IMR-90 (cell line): Measurements from ENCODE around the gene KCTD5. TPM values are rescaled to one million over a fixed set of nuclear protein-coding genes. Genes with fewer than 3 reads are reported as not detected.

Experiments used
- ATAC-seq: fragments of 200-7000 bp; cut with Tn5 transposase; 2 replicates; pipeline ENCODE4 v1.9.1; 2020; ENCODE audit warnings: low read depth, mild to moderate bottlenecking, moderate library complexity
- BruUV-seq: library from RNA; stranded (reverse); fragments of 400-500 nt; replicated peaks from 2 replicates; lab custom pipeline; 2021; lab: Mats Ljungman, UMichigan
- CTCF ChIA-PET: fragments of 300-600 bp; formaldehyde crosslinking; extraction: SDS; loops from one replicate; lab custom pipeline; 2021; ENCODE audit warnings: antibody characterized with exemption; lab: Yijun Ruan, JAX
- POLR2A ChIA-PET: fragments of 300-600 bp; sonication (Branson Sonifier 250); formaldehyde crosslinking; loops from one replicate; lab custom pipeline; 2022; ENCODE audit warnings: antibody characterized with exemption; ENCODE audit not compliant: unreplicated experiment; lab: Charles Lee
- DNase-seq: peaks from one replicate; pipeline ENCODE4 v3.0.0; 2013
- H2AFZ ChIP-seq: replicated peaks from 2 replicates; pipeline ENCODE3; 2013; ENCODE audit warnings: low read length, mild to moderate bottlenecking; ENCODE audit not compliant: poor library complexity
- H2AK5ac ChIP-seq: 2 replicates; pipeline ENCODE4 v1.6.1; 2013; ENCODE audit warnings: low read depth, low read length, inconsistent platforms
- H2AK9ac ChIP-seq: replicated peaks from 2 replicates; pipeline ENCODE3; 2013; ENCODE audit warnings: mild to moderate bottlenecking, low read depth, low read length, moderate library complexity; ENCODE audit not compliant: poor library complexity
- H2BK120ac ChIP-seq: 2 replicates; pipeline ENCODE4 v1.6.1; 2013; ENCODE audit warnings: low read depth, low read length, inconsistent platforms
- H2BK15ac ChIP-seq: 3 replicates; pipeline ENCODE4 v1.6.1; 2013; ENCODE audit warnings: low read depth, low read length, inconsistent platforms
- H2BK20ac ChIP-seq: 2 replicates; pipeline ENCODE4 v1.6.1; 2013; ENCODE audit warnings: low read depth, mild to moderate bottlenecking, inconsistent platforms, low read length, moderate library complexity
- H2BK5ac ChIP-seq: 2 replicates; pipeline ENCODE4 v1.6.1; 2013; ENCODE audit warnings: mild to moderate bottlenecking, low read depth, low read length, inconsistent platforms; ENCODE audit not compliant: poor library complexity, severe bottlenecking
- H3K14ac ChIP-seq: replicated peaks from 2 replicates; pipeline ENCODE4 v1.6.1; 2013; ENCODE audit warnings: low read depth, low read length, inconsistent platforms
- H3K18ac ChIP-seq: 2 replicates; pipeline ENCODE4 v1.6.1; 2013; ENCODE audit warnings: low read depth, low read length, control low read depth
- H3K23ac ChIP-seq: 2 replicates; pipeline ENCODE4 v1.6.1; 2013; ENCODE audit warnings: low read depth, low read length, inconsistent platforms
- H3K27ac ChIP-seq: 2 replicates; pipeline ENCODE4 v1.5.1; 2013; ENCODE audit warnings: mild to moderate bottlenecking, control low read depth, low read length; ENCODE audit not compliant: insufficient read depth
- H3K27me3 ChIP-seq: 2 replicates; pipeline ENCODE4 v1.6.1; 2013; ENCODE audit warnings: low read length; ENCODE audit not compliant: control insufficient read depth, insufficient read depth
- H3K36me3 ChIP-seq: 2 replicates; pipeline ENCODE4 v1.6.1; 2013; ENCODE audit warnings: low read length, mixed read lengths; ENCODE audit not compliant: control insufficient read depth, insufficient read depth
- H3K4ac ChIP-seq: 2 replicates; pipeline ENCODE4 v1.6.1; 2013; ENCODE audit warnings: low read depth, low read length, inconsistent platforms
- H3K4me1 ChIP-seq: 2 replicates; pipeline ENCODE4 v1.6.1; 2013; ENCODE audit warnings: low read length, mixed read lengths; ENCODE audit not compliant: control insufficient read depth, insufficient read depth
- H3K4me2 ChIP-seq: 2 replicates; pipeline ENCODE4 v1.6.1; 2013; ENCODE audit warnings: low read depth, mild to moderate bottlenecking, control low read depth, low read length, moderate library complexity
- H3K4me3 ChIP-seq: 2 replicates; pipeline ENCODE4 v1.5.1; 2013; ENCODE audit warnings: low read depth, mild to moderate bottlenecking, control low read depth, low read length, moderate library complexity; ENCODE audit not compliant: insufficient read depth
- H3K56ac ChIP-seq: 2 replicates; pipeline ENCODE4 v1.6.1; 2013; ENCODE audit warnings: low read length, inconsistent platforms; ENCODE audit not compliant: insufficient read depth; ENCODE audit errors: extremely low read depth
- H3K79me1 ChIP-seq, 2 experiments: 2 replicates each; pipeline ENCODE4 v1.6.1; 2013; ENCODE audit warnings: low read length in 2 of 2, inconsistent platforms in 1 of 2, low read depth in 1 of 2
- H3K9ac ChIP-seq: 2 replicates; pipeline ENCODE4 v1.6.1; 2013; ENCODE audit warnings: low read depth, low read length, control low read depth
- H3K9me1 ChIP-seq: 2 replicates; pipeline ENCODE4 v1.6.1; 2013; ENCODE audit warnings: low read length, inconsistent platforms; ENCODE audit not compliant: insufficient read depth
- H3K9me3 ChIP-seq: 2 replicates; pipeline ENCODE4 v1.6.1; 2013; ENCODE audit warnings: low read length; ENCODE audit not compliant: control insufficient read depth, insufficient read depth
- H4K20me1 ChIP-seq: 2 replicates; pipeline ENCODE4 v1.6.1; 2013; ENCODE audit warnings: low read length, inconsistent platforms; ENCODE audit not compliant: insufficient read depth
- H4K5ac ChIP-seq: 2 replicates; pipeline ENCODE4 v1.6.1; 2013; ENCODE audit warnings: mild to moderate bottlenecking, low read depth, low read length, control low read depth
- H4K8ac ChIP-seq, 2 experiments: 2 replicates each; pipeline ENCODE4 v1.6.1; 2013; ENCODE audit warnings: low read depth in 2 of 2, low read length in 2 of 2, control low read depth in 1 of 2, inconsistent platforms in 1 of 2
- H4K91ac ChIP-seq: 2 replicates; pipeline ENCODE4 v1.6.1; 2013; ENCODE audit warnings: low read depth, low read length, inconsistent platforms; ENCODE audit not compliant: insufficient read depth
- CEBPB ChIP-seq: IDR thresholded peaks from 2 replicates; pipeline ENCODE4 v1.6.1; 2012; ENCODE audit warnings: low read depth, low read length, improper control_type of control experiment
- CTCF ChIP-seq: conservative IDR thresholded peaks from 2 replicates; pipeline ENCODE4 v1.5.1; 2012; ENCODE audit warnings: mild to moderate bottlenecking, low read depth, low read length, improper control_type of control experiment
- ELK1 ChIP-seq: fragments of 150-350 bp; IDR thresholded peaks from 2 replicates; pipeline ENCODE4 v1.6.1; 2016; ENCODE audit warnings: low read depth, mild to moderate bottlenecking, low read length, moderate library complexity, borderline replicate concordance
- FOS ChIP-seq: fragments of 150-350 bp; IDR thresholded peaks from 2 replicates; pipeline ENCODE4 v1.6.1; 2016; ENCODE audit warnings: low read depth, low read length
- MAZ ChIP-seq: IDR thresholded peaks from 2 replicates; pipeline ENCODE4 v1.6.1; 2012; ENCODE audit warnings: low read depth, mild to moderate bottlenecking, low read length, improper control_type of control experiment, moderate library complexity, borderline replicate concordance
- SMC3 ChIP-seq: fragments of 150-350 bp; IDR thresholded peaks from 2 replicates; pipeline ENCODE4 v1.6.1; 2016; ENCODE audit warnings: low read depth, mild to moderate bottlenecking, antibody characterized with exemption, low read length, moderate library complexity
- USF2 ChIP-seq: fragments of 150-350 bp; IDR thresholded peaks from 2 replicates; pipeline ENCODE4 v1.6.1; 2017; ENCODE audit warnings: mild to moderate bottlenecking, antibody characterized with exemption, low read length, low read depth
- WGBS, 2 experiments: methylation state at CpG; one replicate each; pipeline versions ENCODE4 v1.1.5 to v1.1.7; 2013; ENCODE audit warnings: missing lambda C conversion rate in 2 of 2; ENCODE audit not compliant: insufficient read length in 1 of 2; ENCODE audit errors: extremely low coverage in 2 of 2; 5-methylcytosine and 5-hydroxymethylcytosine counted together
- dilution Hi-C: fragments of 300-500 bp; cut with HindIII; formaldehyde crosslinking; loops from one replicate; pipeline ENCODE4 v1.14.3; 2018; ENCODE audit warnings: low sequenced_read_pairs; ENCODE audit not compliant: unreplicated experiment
- in situ Hi-C: fragments of 300-500 bp; cut with MboI; formaldehyde crosslinking; loops from 3 replicates; pipeline ENCODE4 v1.14.3; 2019; ENCODE audit warnings: low sequenced_read_pairs, inconsistent platforms, mixed read lengths
- intact Hi-C: fragments of 100-400 bp; cut with micrococcal nuclease; formaldehyde crosslinking; loops from 2 replicates; pipeline ENCODE4 v1.10.0; 2022
- polyA plus RNA-seq, 3 experiments: library from polyadenylated mRNA; depleted of rRNA; stranded (reverse); fragments of >200 nt; gene quantifications; 2 replicates each; pipeline ENCODE4 v1.2.3, GENCODE V29; 2012; ENCODE audit warnings: low replicate concordance in 1 of 3
- total RNA-seq: library from RNA; depleted of rRNA; stranded (reverse); fragments of >200 nt; gene quantifications from 2 replicates; pipeline ENCODE4 v1.2.3, GENCODE V29; 2012

The KCTD5 gene
- total and polyA plus RNA-seq, 2 of the 4 experiments (the other 2 are of a cell fraction) = 17.2 to 56.2 TPM

GRCh38 chr16:2749936-2750335, 67.6 kb downstream of the KCTD5 start:
- Histone ChIP-seq H2BK120ac (no peak overlapping the region), H2BK15ac (no peak overlapping the region), H3K56ac (no peak overlapping the region), H3K14ac (no peak overlapping the region), H3K9ac (no peak overlapping the region), H2BK20ac (no peak overlapping the region), H3K9me3 (peaks cover 2% of the 10 kb centered on the region; the same call in 1 of the 2 replicates), H2AK5ac (no peak overlapping the region), H4K91ac (no peak overlapping the region), H4K5ac (no peak overlapping the region), H2AFZ (no peak overlapping the region), H3K36me3 (peaks cover 2% of the 10 kb centered on the region), H4K20me1 (peaks cover 21% of the 10 kb centered on the region), H3K27me3 (no peaks in the 10 kb centered on the region), H3K9me1 (no peaks in the 10 kb centered on the region; the same call in 1 of the 2 replicates), H3K4me2 (no peak overlapping the region), H3K4ac (no peak overlapping the region), H3K4me3 (no peak overlapping the region), H3K79me1 (peaks cover 11 to 25% of the 10 kb centered on the region in 2 experiments), H3K18ac (no peak overlapping the region), H4K8ac (no peak overlapping the region), H2BK5ac (no peak overlapping the region), H3K23ac (no peak overlapping the region), H2AK9ac (no peak overlapping the region), H3K4me1 (peaks cover 7% of the 10 kb centered on the region), H3K27ac (no peak overlapping the region)
- ATAC-seq (no peak), DNase-seq (no peak)
- TF ChIP-seq ELK1 = no peak
- TF ChIP-seq CEBPB = no peak
- TF ChIP-seq CTCF = no peak
- no peak for TF ChIP-seq FOS
- no peak for TF ChIP-seq USF2
- TF ChIP-seq MAZ = no peak
- no peak for TF ChIP-seq SMC3
- no TSS peak for BruUV-seq
- dilution Hi-C loops (no loop called here), intact Hi-C loops (no loop called here), in situ Hi-C loops (no loop called here)
- ChIA-PET POLR2A (no interaction called here), CTCF (no interaction called here)
- WGBS, 2 experiments = no CpG with 5 or more reads among the region's 6 CpGs
